Choroid plexus epithelial cell (primary cell): ENCODE data around the gene FGF7.
"Not testable (repeated sequence)": the region's sequence is repeated elsewhere in the genome, so short reads cannot be mapped to it uniquely, and the experiment has no call there.

ENCODE experiments used
- DNase-seq: peaks from one replicate; pipeline ENCODE4 v3.0.0-alpha.2; 2010; ENCODE audit warnings: low read depth
- H3K4me3 ChIP-seq: 2 replicates; pipeline ENCODE4 v1.5.1; 2011; ENCODE audit warnings: low read depth, mild to moderate bottlenecking, control low read depth, low read length, moderate library complexity
- TF ChIP-seq, protein P1 (sequence below): conservative IDR thresholded peaks from 2 replicates; pipeline ENCODE4 v1.5.1; 2011; ENCODE audit warnings: low read depth, mild to moderate bottlenecking, control low read depth, inconsistent platforms, low read length, moderate library complexity

The FGF7 gene, protein sequence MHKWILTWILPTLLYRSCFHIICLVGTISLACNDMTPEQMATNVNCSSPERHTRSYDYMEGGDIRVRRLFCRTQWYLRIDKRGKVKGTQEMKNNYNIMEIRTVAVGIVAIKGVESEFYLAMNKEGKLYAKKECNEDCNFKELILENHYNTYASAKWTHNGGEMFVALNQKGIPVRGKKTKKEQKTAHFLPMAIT

DNA sequence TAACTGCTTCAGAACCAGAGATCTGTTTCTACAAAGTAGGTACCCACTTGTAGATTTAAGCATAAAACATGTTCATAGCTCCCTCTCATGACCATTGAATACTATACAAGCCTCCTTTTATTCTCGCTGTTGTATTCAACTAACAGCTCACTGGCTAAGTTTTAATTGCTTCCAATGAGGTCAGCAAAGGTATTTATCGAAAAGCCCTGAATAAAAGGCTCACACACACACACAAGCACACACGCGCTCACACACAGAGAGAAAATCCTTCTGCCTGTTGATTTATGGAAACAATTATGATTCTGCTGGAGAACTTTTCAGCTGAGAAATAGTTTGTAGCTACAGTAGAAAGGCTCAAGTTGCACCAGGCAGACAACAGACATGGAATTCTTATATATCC, at the start of gene FGF7:
Gene FGF7, plus strand, starts transcription at position 222 of the 400 bp plus-strand sequence. CDS start 1,056 bp downstream, outside the sequence.
- peak; percentile 64 for DNase-seq
- TF ChIP-seq, protein P1, sequence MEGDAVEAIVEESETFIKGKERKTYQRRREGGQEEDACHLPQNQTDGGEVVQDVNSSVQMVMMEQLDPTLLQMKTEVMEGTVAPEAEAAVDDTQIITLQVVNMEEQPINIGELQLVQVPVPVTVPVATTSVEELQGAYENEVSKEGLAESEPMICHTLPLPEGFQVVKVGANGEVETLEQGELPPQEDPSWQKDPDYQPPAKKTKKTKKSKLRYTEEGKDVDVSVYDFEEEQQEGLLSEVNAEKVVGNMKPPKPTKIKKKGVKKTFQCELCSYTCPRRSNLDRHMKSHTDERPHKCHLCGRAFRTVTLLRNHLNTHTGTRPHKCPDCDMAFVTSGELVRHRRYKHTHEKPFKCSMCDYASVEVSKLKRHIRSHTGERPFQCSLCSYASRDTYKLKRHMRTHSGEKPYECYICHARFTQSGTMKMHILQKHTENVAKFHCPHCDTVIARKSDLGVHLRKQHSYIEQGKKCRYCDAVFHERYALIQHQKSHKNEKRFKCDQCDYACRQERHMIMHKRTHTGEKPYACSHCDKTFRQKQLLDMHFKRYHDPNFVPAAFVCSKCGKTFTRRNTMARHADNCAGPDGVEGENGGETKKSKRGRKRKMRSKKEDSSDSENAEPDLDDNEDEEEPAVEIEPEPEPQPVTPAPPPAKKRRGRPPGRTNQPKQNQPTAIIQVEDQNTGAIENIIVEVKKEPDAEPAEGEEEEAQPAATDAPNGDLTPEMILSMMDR: no peak
- peak within 1 kb of the TSS; percentile 21 for H3K4me3 ChIP-seq

DNA sequence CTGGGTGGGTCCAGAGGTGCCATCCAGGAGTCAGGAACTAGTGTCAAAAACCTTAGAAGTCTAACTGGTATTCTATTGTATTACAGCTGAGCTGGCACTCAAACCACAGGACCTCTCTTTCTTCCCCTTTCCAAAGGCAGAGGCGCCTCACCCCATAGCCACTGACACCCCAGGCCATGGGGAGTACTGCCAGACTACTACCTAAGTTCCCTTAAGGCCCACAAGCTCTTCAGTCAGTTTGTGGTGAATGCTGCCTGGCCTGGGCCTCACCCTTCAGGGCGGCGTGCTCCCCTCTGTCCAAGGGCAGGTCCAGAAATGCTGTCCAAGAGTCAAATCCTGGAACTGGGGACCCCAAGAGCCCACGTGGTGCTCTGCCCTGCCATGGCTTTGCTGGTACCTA, 43.0 kb upstream of the FGF7 start:
- H3K4me3 ChIP-seq: no peak overlapping the region
- TF ChIP-seq, protein P1: no peak
- DNase-seq: no peak

DNA sequence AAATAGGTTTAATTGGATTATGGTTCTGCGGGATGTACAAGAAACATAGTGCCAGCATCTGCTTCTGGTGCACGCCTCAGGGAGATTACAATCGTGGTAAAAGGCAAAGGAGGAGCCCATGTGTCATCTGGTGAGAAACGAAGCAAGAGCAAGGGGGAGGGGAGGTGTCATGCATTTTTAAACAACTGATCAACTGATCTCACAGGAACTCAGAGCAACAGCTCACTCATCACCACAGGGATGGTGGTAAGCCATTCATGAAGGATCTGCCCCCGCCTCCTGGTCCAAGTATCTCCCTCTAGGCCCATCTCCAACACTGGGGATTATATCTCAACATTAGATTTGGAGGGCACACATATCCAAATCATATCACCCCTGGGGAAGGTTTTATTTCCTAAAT, 42.1 kb upstream of the FGF7 start:
- no peak overlapping the region for H3K4me3 ChIP-seq
- no peak for DNase-seq

DNA sequence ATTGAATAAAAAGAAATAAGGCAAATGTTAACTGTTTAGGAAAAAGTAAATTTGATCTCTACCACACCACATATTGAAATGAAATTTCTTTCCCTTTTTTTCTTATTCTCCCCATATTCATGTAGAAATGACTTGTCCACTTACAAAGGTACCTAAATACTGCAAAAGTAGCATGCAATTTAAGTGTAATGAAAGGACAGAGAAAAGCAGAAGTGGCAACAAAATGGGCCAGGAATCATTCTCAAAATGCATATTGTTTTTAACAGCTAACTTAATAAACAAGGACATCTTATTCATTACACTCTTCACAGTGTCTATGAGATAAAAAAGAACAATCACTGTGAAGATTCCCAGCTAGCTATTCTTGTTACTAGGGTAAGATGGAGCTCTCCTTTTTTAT, 40.6 kb upstream of the FGF7 start:
- DNase-seq: no peak
- no peak overlapping the region for H3K4me3 ChIP-seq
- TF ChIP-seq, protein P1: no peak

More for the DNA sequence above, 42.1 kb upstream of the FGF7 start:
- TF ChIP-seq, protein P1: no peak

DNA sequence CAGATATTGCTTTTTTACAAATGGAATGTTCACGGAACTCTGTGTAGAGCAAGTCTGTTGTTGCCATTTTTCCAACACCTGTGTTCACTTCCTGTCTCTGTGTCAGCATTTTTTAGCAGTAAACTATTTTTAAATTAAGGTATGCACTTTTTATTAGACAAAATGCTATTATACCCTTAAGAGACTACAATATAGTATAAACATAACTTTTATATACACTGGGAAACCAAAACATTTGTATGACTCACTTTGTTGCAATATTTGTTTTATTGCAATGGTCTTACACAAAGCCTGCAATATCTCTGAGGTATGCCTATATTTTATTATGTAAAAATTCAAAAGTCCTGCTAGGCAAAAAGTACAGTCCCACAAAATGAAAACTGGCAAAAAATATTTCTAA, 39.8 kb upstream of the FGF7 start:
- no peak overlapping the region for H3K4me3 ChIP-seq
- TF ChIP-seq, protein P1: no peak
- peak; percentile 40 for DNase-seq

DNA sequence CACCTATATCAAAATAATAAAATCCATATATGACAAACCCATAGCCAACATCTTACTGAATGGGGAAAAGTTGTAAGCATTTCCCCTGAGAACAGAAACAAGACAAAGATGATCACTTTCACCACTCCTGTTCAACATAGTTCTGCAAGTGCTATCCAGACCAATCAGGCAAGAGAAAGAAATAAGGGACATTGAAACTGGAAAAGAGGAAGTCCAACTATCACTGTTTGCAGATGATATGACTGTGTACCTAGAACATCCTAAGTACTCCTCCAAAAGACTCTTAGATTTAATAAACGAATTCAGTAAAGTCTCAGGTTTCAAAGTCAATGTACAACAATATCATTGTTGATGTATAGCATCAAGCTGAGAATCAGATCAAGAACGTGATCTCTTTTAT, 35.6 kb upstream of the FGF7 start:
- TF ChIP-seq, protein P1: no peak
- no peak overlapping the region for H3K4me3 ChIP-seq
- no peak for DNase-seq

DNA sequence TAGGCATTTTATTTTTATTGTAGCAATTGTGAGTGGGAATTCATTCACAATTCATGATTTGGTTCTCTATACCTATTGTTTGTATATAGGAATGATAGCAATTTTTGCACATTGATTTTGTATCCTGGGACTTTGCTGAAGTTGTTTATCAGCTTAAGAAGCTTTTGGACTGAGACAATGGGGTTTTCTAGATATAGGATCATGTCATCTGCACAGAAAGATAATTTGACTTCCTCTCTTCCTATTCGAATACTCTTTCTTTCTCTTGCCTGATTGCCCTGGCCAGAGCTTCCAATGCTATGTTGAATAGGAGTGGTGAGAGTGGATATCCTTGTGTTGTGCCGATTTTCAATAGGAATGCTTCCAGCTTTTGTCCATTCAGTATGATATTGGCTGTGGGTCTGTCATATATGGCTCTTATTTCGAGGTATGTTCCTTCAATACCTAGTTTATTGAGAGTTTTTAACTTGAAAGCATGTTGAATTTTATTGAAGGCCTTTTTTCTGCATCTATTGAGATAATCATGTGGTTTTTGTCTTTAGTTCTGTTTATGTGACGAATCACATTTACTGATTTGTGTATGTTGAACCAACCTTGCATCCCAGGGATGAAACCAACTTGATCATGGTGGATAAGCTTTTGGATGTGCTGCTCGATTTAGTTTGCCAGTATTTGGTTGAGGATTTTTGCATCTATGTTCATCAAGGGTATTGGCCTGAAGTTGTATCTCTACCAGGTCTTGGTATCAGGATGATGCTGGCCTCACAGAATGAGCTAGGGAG, 20.3 kb upstream of the FGF7 start:
- not testable (repeated sequence) for H3K4me3 ChIP-seq, DNase-seq
